HFF-Myc (cell line): ENCODE data around the gene BHMT.

Experiments used
- DNase-seq: peaks from one replicate; pipeline ENCODE4 v3.0.0-alpha.2; 2011; ENCODE audit warnings: low read depth; ENCODE audit errors: extremely low read depth
- H3K4me3 ChIP-seq: replicated peaks from 2 replicates; pipeline ENCODE4 v1.5.1; 2011; ENCODE audit warnings: low read depth, mild to moderate bottlenecking, control low read depth, low read length
- CTCF ChIP-seq: IDR thresholded peaks from 2 replicates; pipeline ENCODE4 v1.5.1; 2012; ENCODE audit warnings: mild to moderate bottlenecking, low read depth, low read length, control low read depth; ENCODE audit errors: missing control alignments

Gene BHMT

DNA sequence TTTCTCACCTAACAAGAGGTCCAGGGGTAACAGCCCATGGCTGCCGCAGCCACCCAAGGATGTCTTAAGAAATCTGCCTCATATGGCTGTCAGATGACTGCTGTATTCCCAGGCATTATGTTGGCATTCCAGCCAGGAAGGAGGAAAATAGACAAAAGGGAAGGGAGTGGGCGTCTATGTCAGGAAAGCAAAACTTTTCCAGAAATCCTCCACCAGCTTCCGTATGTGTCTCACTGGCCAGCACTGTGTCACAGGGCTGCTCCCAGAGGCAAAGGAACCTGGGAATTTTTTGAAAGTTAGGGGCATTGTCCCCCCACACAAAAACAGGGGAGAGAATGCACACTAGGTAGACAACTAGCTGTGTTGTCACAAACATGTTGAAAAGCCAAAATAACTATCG, 34.8 kb upstream of the BHMT start:
- TF ChIP-seq CTCF, result no peak
- no peak for DNase-seq
- no peak overlapping the region for H3K4me3 ChIP-seq

DNA sequence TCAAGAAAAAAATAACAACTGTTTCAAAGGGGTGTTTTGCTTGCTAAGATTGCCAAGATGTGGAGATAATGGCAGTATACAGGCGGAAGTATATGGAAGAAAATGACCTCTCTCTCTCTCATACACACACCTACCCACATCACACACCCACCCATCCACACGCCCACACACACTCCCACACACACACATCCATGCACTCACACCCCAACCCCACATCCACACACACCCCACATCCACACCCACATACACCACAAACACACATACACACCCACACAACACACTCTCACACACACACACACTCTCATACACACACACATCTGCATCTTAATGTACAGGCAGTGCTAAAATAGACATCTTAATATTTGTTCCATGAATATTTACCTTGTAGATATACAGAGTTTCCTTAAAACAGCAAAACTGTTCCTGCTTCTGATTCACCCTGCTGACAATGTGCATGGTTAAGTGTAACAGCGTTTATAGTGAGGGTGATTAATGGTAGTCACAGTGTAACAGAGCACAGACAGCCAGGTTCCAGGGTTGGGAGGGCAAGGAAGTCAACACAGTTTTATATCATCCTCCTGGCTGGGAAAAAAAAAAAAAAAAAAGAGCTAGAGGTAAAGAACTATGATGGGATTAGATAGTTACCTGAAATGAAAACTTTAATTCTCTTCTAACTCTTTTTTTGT, 33.8 kb upstream of the BHMT start:
- no peak for DNase-seq
- no peak overlapping the region for H3K4me3 ChIP-seq
- TF ChIP-seq CTCF, result no peak

DNA sequence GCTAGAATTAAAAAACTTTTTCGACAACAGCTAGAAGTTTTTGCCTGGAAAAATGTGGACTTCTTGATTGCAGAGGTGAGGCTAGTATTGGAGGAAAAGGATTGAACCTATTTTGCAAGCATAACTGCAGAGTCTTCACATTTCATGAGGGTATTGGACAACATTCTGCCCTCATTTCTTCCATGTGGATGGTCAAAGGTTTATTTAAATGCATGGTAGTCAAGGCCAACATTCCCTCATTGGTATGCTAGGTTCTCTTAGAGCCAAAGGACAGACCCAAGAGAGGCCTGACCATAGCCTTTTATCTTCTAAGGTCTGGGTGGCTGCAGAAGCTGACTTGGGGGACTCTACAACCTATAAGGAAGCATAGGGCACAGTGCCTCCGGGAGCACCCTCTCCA, 30.8 kb upstream of the BHMT start:
- DNase-seq, result no peak
- no peak overlapping the region for H3K4me3 ChIP-seq
- no peak for TF ChIP-seq CTCF

DNA sequence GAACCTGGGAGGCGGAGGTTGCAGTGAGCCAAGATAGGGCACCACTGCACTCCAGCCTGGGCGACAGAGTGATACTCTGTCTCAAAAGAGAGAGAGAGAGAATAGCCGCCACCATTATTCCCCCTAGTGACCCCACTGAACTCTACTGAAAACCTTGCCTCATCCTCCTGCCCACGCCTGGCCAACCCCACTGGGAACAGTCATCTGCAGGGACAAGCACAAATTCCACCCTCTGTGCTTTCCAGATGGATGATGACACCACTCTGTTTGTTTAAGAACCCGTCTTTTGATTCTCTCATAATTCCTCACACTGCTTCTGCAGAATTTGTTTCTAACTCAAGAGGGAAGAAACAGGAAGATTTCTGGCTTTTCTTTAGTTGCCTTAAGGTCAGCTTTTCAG, 29.8 kb upstream of the BHMT start:
- H3K4me3 ChIP-seq, result no peak overlapping the region
- no peak for DNase-seq
- TF ChIP-seq CTCF, result no peak

DNA sequence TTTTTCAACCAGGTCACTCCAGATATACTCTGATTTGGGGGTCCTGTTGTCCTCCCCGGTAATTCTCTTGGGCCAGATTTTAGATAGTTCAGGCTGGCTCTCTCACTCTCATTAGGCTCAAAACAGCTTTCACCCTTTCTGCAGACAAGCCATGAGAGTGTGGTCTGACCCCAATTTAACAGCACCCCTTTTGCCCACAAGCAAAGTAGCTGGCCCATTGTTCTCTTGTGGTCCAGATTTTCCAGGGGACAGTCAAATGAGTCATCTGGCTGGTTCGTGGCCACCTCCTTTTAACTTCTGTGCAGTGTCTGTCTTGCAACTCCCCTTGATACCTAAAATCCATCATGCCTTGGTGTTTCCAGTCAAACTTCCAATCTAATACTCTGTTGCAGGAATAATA, 25.5 kb upstream of the BHMT start:
- H3K4me3 ChIP-seq, result no peak overlapping the region
- no peak for DNase-seq
- no peak for TF ChIP-seq CTCF

DNA sequence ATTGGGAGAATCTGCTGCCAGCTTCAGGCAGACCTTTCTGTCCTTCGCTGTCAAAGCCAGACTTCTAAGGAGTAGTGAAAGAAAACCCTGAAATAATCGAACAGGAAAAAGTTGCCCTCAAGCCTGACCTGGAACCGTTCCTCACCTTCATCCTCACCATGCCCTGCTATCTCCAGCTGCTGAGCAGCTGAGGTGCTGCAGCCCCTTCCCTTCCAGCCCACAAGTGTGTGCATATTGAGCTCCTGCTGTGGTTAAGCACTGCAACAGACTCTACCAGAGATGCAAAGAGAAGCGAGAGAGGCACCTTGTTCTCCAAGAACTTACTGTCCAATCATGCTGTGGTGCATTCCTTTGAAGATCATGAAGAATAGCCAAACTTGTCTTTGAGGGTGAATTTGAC, 23.1 kb upstream of the BHMT start:
- H3K4me3 ChIP-seq, result no peak overlapping the region
- TF ChIP-seq CTCF, result no peak

DNA sequence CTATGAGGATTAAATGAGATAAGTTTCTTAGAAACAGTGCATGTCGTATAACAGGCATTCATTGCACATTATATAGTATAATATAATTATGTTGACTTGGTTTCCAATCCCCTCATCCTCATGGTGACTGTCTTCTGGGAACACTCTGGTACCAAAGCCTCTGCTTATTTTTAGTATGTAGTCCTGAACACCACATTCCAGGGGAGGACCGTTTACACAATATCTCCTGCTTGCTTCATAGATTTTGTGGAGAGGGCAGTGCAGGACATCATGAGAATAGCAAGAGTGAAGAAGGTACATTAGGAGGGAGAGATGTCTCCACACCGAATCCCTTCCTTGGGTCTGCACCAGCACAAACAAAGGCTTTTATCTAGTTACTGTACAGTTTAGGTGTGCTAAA, 20.5 kb upstream of the BHMT start:
- TF ChIP-seq CTCF, result no peak
- H3K4me3 ChIP-seq, result no peak overlapping the region
- no peak for DNase-seq

More for the DNA sequence above, 23.1 kb upstream of the BHMT start:
- no peak for DNase-seq
